GM18870 (cell line): ENCODE measurements around the gene CLMP.

Experiments
- ATAC-seq: cut with Tn5 transposase; IDR thresholded peaks from one replicate; pipeline ENCODE4 v1.9.1; 2021; ENCODE audit warnings: moderate library complexity; ENCODE audit not compliant: unreplicated experiment

Gene CLMP

GRCh38 chr11:123086305-123086704 is 108.7 kb downstream of the CLMP start:
- no peak for ATAC-seq

- no peak for ATAC-seq
Observed at GRCh38 chr11:123085497-123085896, 109.6 kb downstream of the CLMP start.

GRCh38 chr11:123084454-123084853 is 110.6 kb downstream of the CLMP start:
- ATAC-seq, result no peak

GRCh38 chr11:123083623-123084029 is 111.4 kb downstream of the CLMP start:
- ATAC-seq, result no peak

- ATAC-seq, result no peak
Observed at GRCh38 chr11:123082977-123083376, 112.1 kb downstream of the CLMP start.

- no peak for ATAC-seq
Observed at GRCh38 chr11:123080015-123080414, 115.0 kb downstream of the CLMP start.

GRCh38 chr11:123076484-123076883 is 118.6 kb downstream of the CLMP start:
- ATAC-seq, result no peak

- ATAC-seq, result no peak
Observed at GRCh38 chr11:123073343-123074057, 121.5 kb downstream of the CLMP start.

GRCh38 chr11:123072762-123073161 is 122.3 kb downstream of the CLMP start:
- no peak for ATAC-seq

- no peak for ATAC-seq
Observed at GRCh38 chr11:123072332-123072761, 122.7 kb downstream of the CLMP start.

- peak; percentile 73 for ATAC-seq
Observed at GRCh38 chr11:123069908-123070821, 124.9 kb downstream of the CLMP start.

- ATAC-seq, result no peak
Observed at GRCh38 chr11:123065621-123066020, 129.4 kb downstream of the CLMP start.

- ATAC-seq, result no peak
Observed at GRCh38 chr11:123063826-123064657, 131.0 kb downstream of the CLMP start.

GRCh38 chr11:123062892-123063825 is 131.9 kb downstream of the CLMP start:
- ATAC-seq, result no peak

GRCh38 chr11:123062158-123062891 is 132.7 kb downstream of the CLMP start:
- ATAC-seq, result peak; percentile 83

- no peak for ATAC-seq
Observed at GRCh38 chr11:123061403-123062157, 133.5 kb downstream of the CLMP start, which contains the start of gene HSPA8. TSS of gene HSPA8 (minus strand) at chr11:123062136. CDS start at chr11:123061324, 812 bp downstream.

GRCh38 chr11:123060277-123061000 is 134.6 kb downstream of the CLMP start:
- ATAC-seq, result no peak
